GM12891 (cell line): ENCODE measurements around the gene BEND3.

Experiments used
- PAX5 ChIP-seq: IDR thresholded peaks from 2 replicates; pipeline ENCODE4 v1.6.1; 2011; ENCODE audit warnings: low read length, moderate library complexity, mild to moderate bottlenecking; ENCODE audit not compliant: insufficient read depth, severe bottlenecking
- POLR2A ChIP-seq: IDR thresholded peaks from 2 replicates; pipeline ENCODE4 v1.6.1; 2011; ENCODE audit warnings: low read depth, low read length, control low read depth
- POLR2AphosphoS5 ChIP-seq: IDR thresholded peaks from 2 replicates; pipeline ENCODE4 v1.6.1; 2011; ENCODE audit warnings: low read depth, low read length, control low read depth
- SPI1 ChIP-seq: IDR thresholded peaks from 2 replicates; pipeline ENCODE4 v1.6.1; 2011; ENCODE audit warnings: low read depth, low read length, control low read depth
- TAF1 ChIP-seq: IDR thresholded peaks from 2 replicates; pipeline ENCODE4 v1.6.1; 2011; ENCODE audit warnings: low read depth, low read length, control low read depth

GRCh38 chr6:107026965-107027364, 88.3 kb downstream of the BEND3 start:
- TF ChIP-seq POLR2A, result no peak
- no peak for TF ChIP-seq TAF1
- TF ChIP-seq POLR2AphosphoS5, result no peak
- no peak for TF ChIP-seq PAX5
- TF ChIP-seq SPI1, result no peak
